Brain pericyte (primary cell): ENCODE measurements around the gene RYK.
A peak's percentile ranks its signal among the peaks of the same experiment; 100 is the strongest.
"Not testable (repeated sequence)": the region's sequence is repeated elsewhere in the genome, so short reads cannot be mapped to it uniquely, and the experiment has no call there.

ENCODE experiments used
- DNase-seq: peaks from one replicate; pipeline ENCODE4 v3.0.0-alpha.2; 2012; ENCODE audit warnings: low read depth, low spot score

The RYK gene

DNA sequence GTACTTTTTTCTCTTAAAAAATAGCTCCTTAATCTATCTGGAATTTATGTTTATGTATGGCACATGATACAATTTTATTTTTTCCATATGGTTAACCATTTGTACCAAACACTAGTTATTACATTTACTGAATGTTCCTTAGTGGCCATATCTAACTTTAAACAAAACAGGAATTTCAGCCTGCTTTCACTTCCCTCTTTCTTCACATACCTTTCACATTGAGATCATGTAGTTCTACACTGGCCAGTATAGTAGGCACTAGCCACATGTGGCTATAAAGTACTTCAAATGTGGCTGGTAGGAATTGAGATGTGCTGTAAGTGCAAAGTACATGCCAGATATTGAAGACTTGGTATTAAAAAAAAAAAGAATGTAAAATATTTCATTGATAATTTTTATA is 4.7 kb upstream of the RYK start:
- no peak for DNase-seq

DNA sequence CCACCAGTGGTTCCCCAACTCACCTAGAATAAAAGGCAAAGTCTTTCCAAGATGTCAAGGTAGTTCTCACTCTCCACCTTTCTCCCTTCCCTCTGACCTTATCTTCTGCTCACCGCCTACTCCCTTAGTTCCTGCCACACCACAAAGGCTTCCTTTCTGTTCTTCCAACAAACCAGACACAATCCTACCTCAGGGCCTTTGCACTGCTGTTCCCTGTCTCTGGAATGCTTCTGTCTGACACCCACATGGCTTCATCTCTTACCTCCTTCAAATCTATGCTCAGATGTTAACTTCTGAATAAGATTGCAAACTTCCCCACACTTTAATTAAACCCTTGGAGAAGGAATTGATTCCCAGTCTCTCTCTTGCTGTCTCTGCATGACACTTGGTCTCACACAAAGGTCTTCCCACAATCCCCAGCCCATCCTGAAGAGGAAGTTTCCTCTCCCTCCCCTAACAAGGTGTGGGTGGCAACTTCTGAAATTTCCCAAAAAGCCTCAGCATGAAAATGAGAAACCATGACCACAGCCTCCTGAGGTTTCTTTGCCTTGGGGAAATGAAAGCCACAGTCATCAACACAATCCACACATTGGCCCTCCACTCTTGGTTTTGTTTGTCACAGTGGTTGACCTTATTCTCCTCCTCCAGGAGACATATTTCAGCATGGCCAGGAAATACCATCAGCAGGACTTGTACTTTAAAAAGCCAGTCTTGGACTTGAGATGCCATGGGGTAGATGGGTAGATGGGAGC is 3.0 kb upstream of the RYK start:
- no peak for DNase-seq

- no peak for DNase-seq
Observed at GRCh38 chr3:134252766-134253165, 2.1 kb upstream of the RYK start.

GRCh38 chr3:134251731-134252391 is 1.2 kb upstream of the RYK start:
- no peak for DNase-seq

- DNase-seq: no peak
Observed at GRCh38 chr3:134249935-134250716, 533 bp downstream of the RYK start.

- DNase-seq: no peak
Observed at GRCh38 chr3:134249296-134249841, 1.3 kb downstream of the RYK start.

DNA sequence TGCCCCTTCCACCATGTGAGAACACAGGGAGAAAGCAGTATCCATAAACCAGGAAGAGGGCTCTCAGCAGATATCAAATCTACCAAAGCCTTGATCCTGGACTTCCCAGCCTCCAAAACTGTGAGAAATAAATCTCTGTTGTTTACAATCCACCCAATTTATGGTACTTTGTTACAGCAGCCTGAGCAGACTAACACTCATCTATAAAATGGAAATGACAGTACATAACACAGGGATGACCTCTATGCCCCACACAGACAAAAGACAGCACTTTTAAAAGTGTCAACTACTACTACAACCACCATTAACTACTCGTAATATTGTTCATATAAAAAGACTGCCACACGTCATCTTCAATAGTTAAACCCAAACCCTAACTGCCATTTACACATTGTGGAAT is 5.7 kb downstream of the RYK start:
- no peak for DNase-seq

GRCh38 chr3:134242649-134243617 is 7.7 kb downstream of the RYK start:
- peak; percentile 32 for DNase-seq

DNA sequence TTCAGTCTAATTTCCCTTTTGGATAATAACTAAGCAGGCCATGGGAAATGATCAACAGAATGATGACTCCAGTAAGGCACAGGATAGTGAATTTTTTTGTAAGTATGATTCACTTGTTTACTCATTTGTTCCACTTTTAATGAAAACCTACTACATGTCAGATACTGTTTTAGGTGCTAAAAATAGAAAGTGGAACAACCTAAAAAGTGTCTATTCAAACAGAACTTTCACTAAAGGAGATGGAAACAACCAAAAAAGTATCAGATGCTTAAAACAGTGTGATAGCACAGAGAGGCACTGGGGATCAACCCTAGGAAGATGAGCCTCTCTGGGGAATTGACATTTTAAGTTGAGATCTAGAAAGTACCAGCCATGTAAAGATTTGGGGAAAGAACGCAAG is 11.1 kb downstream of the RYK start:
- no peak for DNase-seq

GRCh38 chr3:134237454-134238145 is 13.1 kb downstream of the RYK start:
- DNase-seq: no peak

DNA sequence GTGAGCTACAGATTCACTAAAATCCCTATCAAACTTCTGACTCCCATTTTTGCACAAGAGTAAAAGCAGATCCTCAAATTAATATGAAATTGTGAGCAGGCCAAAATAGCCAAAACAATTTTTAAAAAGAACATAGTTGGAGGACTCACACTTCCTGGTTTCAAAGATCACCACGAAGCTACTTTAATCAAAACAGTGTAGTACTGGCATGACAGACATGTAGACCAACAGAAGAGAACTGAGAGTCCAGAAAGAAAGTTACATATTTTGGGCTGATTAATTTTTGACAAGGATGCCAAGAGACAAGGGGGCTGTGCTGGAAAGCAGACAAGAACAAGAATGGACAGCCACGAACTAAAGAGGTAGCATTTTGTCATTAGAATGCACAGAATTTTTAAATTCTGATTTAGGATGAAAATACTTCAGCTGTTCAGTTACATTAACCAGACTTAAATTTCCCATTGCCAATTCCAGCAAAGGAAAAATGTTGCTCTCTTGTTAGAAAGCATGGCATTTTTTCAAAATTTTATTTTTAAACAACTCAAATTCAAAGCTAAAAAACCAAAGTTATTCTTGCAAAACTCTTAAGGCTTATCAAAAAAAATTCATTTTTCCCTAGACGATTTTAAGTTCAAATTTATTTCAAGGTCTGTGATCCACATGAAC is 14.0 kb downstream of the RYK start:
- no peak for DNase-seq

DNA sequence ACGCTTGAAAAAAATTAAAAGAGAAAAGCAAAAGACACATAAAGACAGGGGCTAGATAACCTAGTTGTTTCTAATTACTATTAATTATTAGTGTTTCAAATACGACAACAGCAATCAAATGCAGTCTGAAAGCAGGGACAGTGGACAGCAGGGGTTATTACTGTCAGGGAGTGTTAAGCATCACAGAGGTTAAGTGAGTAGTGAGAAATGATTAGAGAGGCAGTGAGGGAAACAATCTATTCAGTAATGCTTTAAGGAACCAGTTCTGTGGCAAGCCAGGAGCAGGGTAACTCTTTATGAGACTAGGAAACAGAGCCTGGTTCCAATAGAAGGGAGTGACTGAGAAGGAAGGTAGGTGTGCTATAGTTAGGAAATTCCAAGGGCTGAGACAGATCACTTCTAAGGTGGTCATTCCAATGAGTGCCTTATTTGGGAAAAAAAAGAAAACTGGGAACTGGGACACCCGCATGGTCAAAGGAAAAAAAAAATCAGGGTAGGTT is 15.0 kb downstream of the RYK start:
- no peak for DNase-seq

GRCh38 chr3:134232951-134233350 is 17.7 kb downstream of the RYK start:
- no peak for DNase-seq

- DNase-seq: no peak
Observed at GRCh38 chr3:134232151-134232550, 18.5 kb downstream of the RYK start.

- no peak for DNase-seq
Observed at GRCh38 chr3:134231131-134231530, 19.5 kb downstream of the RYK start.

DNA sequence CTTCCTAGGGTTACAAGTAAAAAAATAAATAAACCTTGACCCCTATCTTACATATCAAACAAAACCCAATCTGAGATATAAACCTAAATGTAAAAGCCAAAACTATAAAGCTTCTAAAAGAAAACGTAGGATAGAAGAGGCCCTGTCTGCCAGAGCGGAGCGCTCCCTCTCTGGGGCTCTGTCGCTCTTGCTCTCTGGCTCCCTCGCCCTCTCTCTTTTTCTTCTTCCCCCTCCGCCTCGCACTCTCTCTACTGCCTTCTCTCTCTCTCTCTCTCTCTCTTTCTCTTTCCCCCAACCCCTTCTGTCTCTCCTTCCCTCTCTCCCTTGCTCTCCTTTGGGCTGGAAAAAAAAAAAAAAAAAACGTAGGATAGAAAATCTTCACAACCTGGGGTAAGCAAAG is 21.6 kb downstream of the RYK start:
- no peak for DNase-seq

GRCh38 chr3:134228479-134228878 is 22.2 kb downstream of the RYK start:
- DNase-seq: no peak

DNA sequence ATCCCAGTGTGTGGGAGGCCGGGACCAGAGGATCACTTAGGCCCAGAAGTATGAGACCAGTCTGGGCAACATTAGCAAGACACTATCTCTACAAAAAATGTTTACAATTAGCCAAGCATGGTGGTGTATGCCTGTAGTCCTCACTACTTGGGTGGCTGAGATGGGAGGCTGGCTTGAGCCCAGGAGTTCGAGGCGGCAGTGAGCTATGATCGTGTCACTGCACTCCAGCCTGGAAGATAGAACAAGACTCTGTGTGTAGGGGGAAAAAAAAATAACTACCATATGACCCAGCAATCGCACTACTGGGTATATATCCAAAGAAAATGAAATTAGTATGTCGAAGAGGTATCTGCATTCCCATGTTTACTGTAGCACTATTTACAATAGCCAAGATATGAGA is 22.6 kb downstream of the RYK start:
- no peak for DNase-seq

DNA sequence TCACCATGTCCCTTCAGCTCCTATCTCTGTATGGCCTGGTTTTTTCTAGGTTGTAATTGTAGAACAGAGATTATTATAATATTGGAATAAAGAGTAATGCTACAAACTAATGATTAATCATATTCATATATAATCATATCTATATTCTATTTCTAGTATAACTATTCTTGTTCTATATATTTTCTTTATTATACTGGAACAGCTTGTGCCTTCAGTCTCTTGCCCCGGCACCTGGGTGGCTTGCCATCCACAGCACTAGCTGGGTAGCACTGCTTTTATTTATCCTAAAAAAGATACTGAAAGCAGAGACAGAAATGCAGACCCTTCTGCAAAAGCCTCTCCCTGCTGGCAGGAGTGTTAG is 25.9 kb downstream of the RYK start:
- not testable (repeated sequence) for DNase-seq

GRCh38 chr3:134222835-134223234 is 27.8 kb downstream of the RYK start:
- no peak for DNase-seq
